Hematopoietic multipotent progenitor cell treated with erythropoietin and hydrocortisone succinate and interleukin-3 and kit ligand, for 8 days (in vitro differentiated cells): ENCODE data around the gene CGA.

Source experiments
- DNase-seq: peaks from one replicate; pipeline ENCODE4 v3.0.0-alpha.2; 2015

The CGA gene

GRCh38 chr6:87082160-87082721, 12.7 kb downstream of the CGA start:
- no peak for DNase-seq

- DNase-seq = peak; percentile 73
Observed at GRCh38 chr6:87078983-87079616, 15.8 kb downstream of the CGA start.

GRCh38 chr6:87075168-87075567, 19.7 kb downstream of the CGA start:
- DNase-seq = no peak

- no peak for DNase-seq
Observed at GRCh38 chr6:87074101-87074621, 20.7 kb downstream of the CGA start.

- no peak for DNase-seq
Observed at GRCh38 chr6:87071683-87072082, 23.2 kb downstream of the CGA start.

- peak; percentile 30 for DNase-seq
Observed at GRCh38 chr6:87070741-87071140, 24.2 kb downstream of the CGA start.

GRCh38 chr6:87068795-87069194, 26.1 kb downstream of the CGA start:
- DNase-seq = no peak

GRCh38 chr6:87066449-87067333, 28.2 kb downstream of the CGA start:
- peak; percentile 74 for DNase-seq

- no peak for DNase-seq
Observed at GRCh38 chr6:87065117-87065516, 29.8 kb downstream of the CGA start.

GRCh38 chr6:87059943-87060342, 35.0 kb downstream of the CGA start:
- DNase-seq = no peak

GRCh38 chr6:87054143-87054833, 40.6 kb downstream of the CGA start:
- DNase-seq = no peak

GRCh38 chr6:87053312-87053711, 41.6 kb downstream of the CGA start:
- DNase-seq = no peak

- no peak for DNase-seq
Observed at GRCh38 chr6:87049779-87050178, 45.1 kb downstream of the CGA start.

- DNase-seq = no peak
Observed at GRCh38 chr6:87045521-87046075, 49.3 kb downstream of the CGA start.

GRCh38 chr6:87040729-87041128, 54.2 kb downstream of the CGA start:
- no peak for DNase-seq
